HepG2 (cell line): ENCODE data around the gene STK24. TPM values are rescaled to one million over a fixed set of nuclear protein-coding genes. Genes with fewer than 3 reads are reported as not detected.
"Not testable (repeated sequence)": the region's sequence is repeated elsewhere in the genome, so short reads cannot be mapped to it uniquely, and the experiment has no call there.

Source experiments
- ARID4A ChIP-seq: sonication (generic); formaldehyde crosslinking; IDR thresholded peaks from 2 replicates; pipeline ENCODE4 v1.5.0; 2020; ENCODE audit warnings: mild to moderate bottlenecking, missing genetic modification reagents, borderline replicate concordance
- ATF1 ChIP-seq: IDR thresholded peaks from 2 replicates; pipeline ENCODE4 v1.6.1; 2016; ENCODE audit warnings: mild to moderate bottlenecking, control low read depth
- DMAP1 ChIP-seq: IDR thresholded peaks from 2 replicates; pipeline ENCODE4 v1.6.1; 2016
- GFI1 ChIP-seq: sonication (generic); formaldehyde crosslinking; IDR thresholded peaks from 2 replicates; pipeline ENCODE4 v1.5.0; 2020; ENCODE audit warnings: missing genetic modification reagents, mild to moderate bottlenecking, borderline replicate concordance
- MEIS2 ChIP-seq: sonication (generic); formaldehyde crosslinking; IDR thresholded peaks from 2 replicates; pipeline ENCODE4 v1.9.0; 2021; ENCODE audit warnings: mild to moderate bottlenecking, missing genetic modification reagents
- MXI1 ChIP-seq: IDR thresholded peaks from 3 replicates; pipeline ENCODE4 v1.6.1; 2012; ENCODE audit warnings: low read depth, low read length, inconsistent platforms, borderline replicate concordance
- MYC ChIP-seq: sonication (generic); formaldehyde crosslinking; IDR thresholded peaks from 2 replicates; pipeline ENCODE4 v1.9.0; 2021; ENCODE audit warnings: missing genetic modification reagents, borderline replicate concordance
- NONO ChIP-seq, 2 experiments: fragments of 450-650 bp in 1 of 2; sonication (generic) in 1 of 2; formaldehyde crosslinking in 1 of 2; IDR thresholded peaks in 1 of 2; conservative IDR thresholded peaks in 1 of 2; 2 replicates each; pipeline versions ENCODE4 v1.6.1 to v1.8.0; 2017 to 2022; ENCODE audit warnings: mild to moderate bottlenecking in 1 of 2, missing genetic modification reagents in 1 of 2, moderate library complexity in 1 of 2
- RARA ChIP-seq: IDR thresholded peaks from 2 replicates; pipeline ENCODE4 v1.6.1; 2016; ENCODE audit warnings: missing genetic modification reagents, missing compliant biosample characterization
- RBAK ChIP-seq: sonication (generic); formaldehyde crosslinking; IDR thresholded peaks from 2 replicates; pipeline ENCODE4 v1.5.1; 2020; ENCODE audit warnings: mild to moderate bottlenecking, missing genetic modification reagents
- RXRB ChIP-seq: IDR thresholded peaks from 2 replicates; pipeline ENCODE4 v1.6.1; 2016; ENCODE audit warnings: borderline replicate concordance, missing genetic modification reagents, missing compliant biosample characterization
- SAP130 ChIP-seq: IDR thresholded peaks from 2 replicates; pipeline ENCODE4 v1.6.1; 2016; ENCODE audit warnings: low read depth
- SIX1 ChIP-seq: sonication (generic); formaldehyde crosslinking; IDR thresholded peaks from 2 replicates; pipeline ENCODE4 v1.4.0; 2020; ENCODE audit warnings: missing genetic modification reagents, borderline replicate concordance
- STAT6 ChIP-seq: sonication (generic); formaldehyde crosslinking; IDR thresholded peaks from 2 replicates; pipeline ENCODE4 v1.4.0; 2020; ENCODE audit warnings: missing genetic modification reagents, mild to moderate bottlenecking, borderline replicate concordance
- TARDBP ChIP-seq: sonication (generic); formaldehyde crosslinking; IDR thresholded peaks from 2 replicates; pipeline ENCODE4 v1.8.0; 2022; ENCODE audit warnings: mild to moderate bottlenecking, missing genetic modification reagents
- ZMAT3 ChIP-seq: sonication (generic); formaldehyde crosslinking; conservative IDR thresholded peaks from 2 replicates; pipeline ENCODE4 v1.7.0; 2021; ENCODE audit warnings: missing genetic modification reagents
- ZNF350 ChIP-seq: sonication (generic); formaldehyde crosslinking; IDR thresholded peaks from 2 replicates; pipeline ENCODE4 v1.4.0; 2020; ENCODE audit warnings: mild to moderate bottlenecking, low read depth, missing genetic modification reagents, borderline replicate concordance
- ZNF460 ChIP-seq: sonication (generic); formaldehyde crosslinking; IDR thresholded peaks from 2 replicates; pipeline ENCODE4 v1.5.1; 2020; ENCODE audit warnings: missing genetic modification reagents, mild to moderate bottlenecking, borderline replicate concordance
- ZNF775 ChIP-seq: sonication (generic); formaldehyde crosslinking; IDR thresholded peaks from 2 replicates; pipeline ENCODE4 v1.4.0; 2020; ENCODE audit warnings: missing genetic modification reagents, mild to moderate bottlenecking, moderate library complexity, borderline replicate concordance
- polyA plus RNA-seq, 8 experiments: library from polyadenylated mRNA; depleted of rRNA in 3 of 8; stranded (reverse) in 7 of 8; unstranded in 1 of 8; fragments of >200 nt; fragmentation: Illumina TruSeq in 4 of 8; extraction: Trizol in 4 of 8; gene quantifications; 2 replicates each; pipeline versions ENCODE4 v1.2.1 to v1.2.3, GENCODE V29; 2011 to 2016; ENCODE audit warnings: low read depth in 4 of 8, missing spikeins in 1 of 8, mixed read lengths in 1 of 8; ENCODE audit not compliant: insufficient read depth in 1 of 8
- total RNA-seq, 5 experiments: library from RNA; depleted of rRNA; stranded (reverse); fragments of >200 nt; fragmentation: Illumina TruSeq; extraction: Trizol; gene quantifications; 2 replicates each; pipeline ENCODE4 v1.2.3, GENCODE V29; 2016; ENCODE audit warnings: low read depth in 1 of 5
- TF ChIP-seq, protein P1 (sequence below): IDR thresholded peaks from 2 replicates; pipeline ENCODE4 v1.6.1; 2016; ENCODE audit warnings: missing compliant biosample characterization, missing genetic modification reagents, borderline replicate concordance

STK24 gene
- total and polyA plus RNA-seq, 2 of the 13 experiments (the other 11 are each of a cell fraction or from before 2014, with no cell fraction given) = 51.3 to 73.0 TPM

- peak; percentile 75; the same call in 1 of the 2 replicates for TF ChIP-seq STAT6 (CRISPR knock-in tag)
- peak; percentile 54; the same call in 1 of the 2 replicates for TF ChIP-seq DMAP1 (CRISPR knock-in tag)
- TF ChIP-seq RXRB = peak; percentile 91
- TF ChIP-seq ZMAT3 (CRISPR knock-in tag) = 0 out of 2 replicates have a peak, but pooled peaks have one; percentile 48
- peak; percentile 56; the same call in 1 of the 2 replicates for TF ChIP-seq RBAK (CRISPR knock-in tag)
- TF ChIP-seq NONO (IDR thresholded peaks at IDR 0.05) = not testable (repeated sequence)
- TF ChIP-seq NONO (CRISPR knock-in tag; conservative IDR thresholded peaks at IDR 0.05) = peak; percentile 72; the same call in 1 of the 2 replicates
- TF ChIP-seq SIX1 = peak; percentile 86
- peak; percentile 93 for TF ChIP-seq RARA (CRISPR knock-in tag)
- TF ChIP-seq ZNF460 = peak; percentile 50; the same call in 1 of the 2 replicates
- TF ChIP-seq ATF1 (CRISPR knock-in tag) = peak; percentile 79
- peak; percentile 76; the same call in 1 of the 2 replicates for TF ChIP-seq ZNF350 (CRISPR knock-in tag)
- peak; percentile 88; the same call in 1 of the 3 replicates for TF ChIP-seq MXI1
- 0 out of 2 replicates have a peak, but pooled peaks have one; percentile 20 for TF ChIP-seq MYC
- TF ChIP-seq MEIS2 (CRISPR knock-in tag) = peak; percentile 44; the same call in 1 of the 2 replicates
- peak; percentile 84; the same call in 1 of the 2 replicates for TF ChIP-seq ARID4A (CRISPR knock-in tag)
- TF ChIP-seq, protein P1, sequence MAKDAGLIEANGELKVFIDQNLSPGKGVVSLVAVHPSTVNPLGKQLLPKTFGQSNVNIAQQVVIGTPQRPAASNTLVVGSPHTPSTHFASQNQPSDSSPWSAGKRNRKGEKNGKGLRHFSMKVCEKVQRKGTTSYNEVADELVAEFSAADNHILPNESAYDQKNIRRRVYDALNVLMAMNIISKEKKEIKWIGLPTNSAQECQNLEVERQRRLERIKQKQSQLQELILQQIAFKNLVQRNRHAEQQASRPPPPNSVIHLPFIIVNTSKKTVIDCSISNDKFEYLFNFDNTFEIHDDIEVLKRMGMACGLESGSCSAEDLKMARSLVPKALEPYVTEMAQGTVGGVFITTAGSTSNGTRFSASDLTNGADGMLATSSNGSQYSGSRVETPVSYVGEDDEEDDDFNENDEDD = peak; percentile 42; the same call in 1 of the 2 replicates
- peak; percentile 94 for TF ChIP-seq SAP130 (CRISPR knock-in tag)
- TF ChIP-seq ZNF775 (CRISPR knock-in tag) = peak; percentile 87; the same call in 1 of the 2 replicates
- TF ChIP-seq GFI1 (CRISPR knock-in tag) = peak; percentile 87
- peak; percentile 64; the same call in 1 of the 2 replicates for TF ChIP-seq TARDBP
These were observed 7.2 kb downstream of the STK24 start (continued) for GRCh38 chr13:98569494-98570367.
